Urinary bladder (tissue), 4 donors: ENCODE measurements around the gene CSMD2. TPM values are rescaled to one million over a fixed set of nuclear protein-coding genes. Genes with fewer than 3 reads are reported as not detected.
"Not testable (repeated sequence)": the region's sequence is repeated elsewhere in the genome, so short reads cannot be mapped to it uniquely, and the experiment has no call there.

Source experiments
- DNase-seq: peaks from one replicate; pipeline ENCODE4 v3.0.0-alpha.2; 2015; ENCODE audit errors: extremely low spot score
- H3K27ac ChIP-seq: one replicate; pipeline ENCODE4 v1.5.1; 2013; ENCODE audit warnings: low read depth, mild to moderate bottlenecking, moderate library complexity
- H3K36me3 ChIP-seq: one replicate; pipeline ENCODE4 v1.6.1; 2013; ENCODE audit warnings: mild to moderate bottlenecking, moderate library complexity; ENCODE audit not compliant: insufficient read depth
- H3K4me1 ChIP-seq: one replicate; pipeline ENCODE4 v1.6.1; 2013; ENCODE audit warnings: mild to moderate bottlenecking, moderate library complexity; ENCODE audit not compliant: insufficient read depth
- H3K4me3 ChIP-seq: one replicate; pipeline ENCODE4 v1.5.1; 2013; ENCODE audit warnings: low read depth, low read length
- WGBS: extraction: QIAGEN DNeasy Blood & Tissue Kit; methylation state at CpG from one replicate; pipeline ENCODE4 v1.1.7; 2013; 5-methylcytosine and 5-hydroxymethylcytosine counted together
- polyA plus RNA-seq: library from polyadenylated mRNA; stranded (reverse); fragments of 200-250 nt; gene quantifications from one replicate; pipeline ENCODE4 v1.2.3, GENCODE V29; 2013
- total RNA-seq: library from RNA; depleted of rRNA; stranded (reverse); fragments of >200 nt; gene quantifications from one replicate; pipeline ENCODE4 v1.2.3, GENCODE V29; 2014
- donor health status: healthy with polysubstance abuse.
- donor health status: healthy.

The CSMD2 gene
- total and polyA plus RNA-seq, 2 donors = 0.32 to 0.42 TPM

DNA sequence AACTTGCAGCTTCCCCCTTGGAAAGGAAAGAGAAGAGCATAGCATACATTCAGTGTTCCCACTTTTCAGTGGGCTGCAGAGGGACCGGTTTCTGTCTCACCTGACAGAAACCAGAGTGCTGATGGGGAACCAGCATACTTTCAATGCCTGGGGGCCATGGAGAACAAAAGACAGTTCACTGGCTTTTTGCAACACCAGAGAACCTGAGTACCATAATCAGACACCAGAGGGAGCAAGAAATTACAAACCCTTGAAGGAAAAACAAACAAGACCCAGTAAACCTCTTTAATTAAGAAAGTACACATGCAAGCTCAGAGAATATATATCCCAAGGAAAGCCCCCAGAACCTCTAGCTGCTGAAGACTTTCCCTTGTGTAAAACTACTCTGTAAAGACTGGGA is 51.1 kb downstream of the CSMD2 start:
- Histone ChIP-seq H3K27ac (no peak overlapping the region), H3K4me1 (no peaks in the 10 kb centered on the region), H3K36me3 (no peaks in the 10 kb centered on the region), H3K4me3 (no peak overlapping the region)
- 50% methylated on average over 1 of the region's 1 CpG for WGBS
- DNase-seq = no peak

DNA sequence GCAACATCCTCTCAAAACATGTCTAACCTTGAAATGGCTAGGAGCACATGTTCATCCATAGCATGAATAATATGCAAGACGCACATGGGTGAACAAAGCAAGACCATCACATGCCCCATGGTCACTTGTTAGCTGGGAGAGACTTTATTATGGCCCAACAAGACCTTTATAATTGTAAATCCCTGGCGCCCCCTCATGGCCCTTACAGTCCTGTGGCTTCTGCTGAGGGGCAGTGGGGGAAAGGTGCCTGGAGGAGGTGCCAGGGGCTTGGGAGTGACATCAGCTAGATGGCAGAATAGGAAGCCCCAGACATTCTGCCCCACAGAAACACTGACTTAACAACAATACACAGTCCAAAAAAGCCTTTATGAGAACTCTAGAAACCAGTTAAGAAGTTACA is 51.7 kb downstream of the CSMD2 start:
- no peak overlapping the region for H3K4me3 ChIP-seq
- H3K27ac ChIP-seq = no peak overlapping the region
- DNase-seq = no peak
- WGBS = 48% methylated on average over 2 of the region's 2 CpGs
- no peaks in the 10 kb centered on the region for H3K4me1 ChIP-seq
- H3K36me3 ChIP-seq = no peaks in the 10 kb centered on the region

DNA sequence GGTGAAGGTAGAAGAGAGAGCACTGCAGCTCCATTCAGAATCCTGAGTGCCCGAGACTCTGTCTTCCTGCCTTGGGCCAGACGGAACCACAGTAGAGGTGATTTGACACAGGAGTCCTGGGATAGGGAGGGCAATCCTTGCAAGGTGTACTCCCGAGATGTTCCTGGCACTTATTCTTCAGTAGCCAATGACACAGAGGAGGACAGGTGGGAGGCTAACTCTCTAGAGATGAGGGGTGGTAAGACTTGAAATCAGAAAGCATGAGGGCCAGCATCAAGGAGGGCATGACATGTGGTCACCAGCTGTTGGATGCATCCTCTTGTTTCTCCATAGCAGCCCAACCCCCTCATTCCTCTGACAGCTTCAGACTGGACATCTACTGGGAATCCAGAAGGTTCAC is 56.3 kb downstream of the CSMD2 start:
- Histone ChIP-seq H3K4me1 (no peaks in the 10 kb centered on the region), H3K36me3 (no peaks in the 10 kb centered on the region), H3K27ac (no peak overlapping the region), H3K4me3 (no peak overlapping the region)
- 84% methylated on average over 3 of the region's 3 CpGs for WGBS
- DNase-seq = no peak

DNA sequence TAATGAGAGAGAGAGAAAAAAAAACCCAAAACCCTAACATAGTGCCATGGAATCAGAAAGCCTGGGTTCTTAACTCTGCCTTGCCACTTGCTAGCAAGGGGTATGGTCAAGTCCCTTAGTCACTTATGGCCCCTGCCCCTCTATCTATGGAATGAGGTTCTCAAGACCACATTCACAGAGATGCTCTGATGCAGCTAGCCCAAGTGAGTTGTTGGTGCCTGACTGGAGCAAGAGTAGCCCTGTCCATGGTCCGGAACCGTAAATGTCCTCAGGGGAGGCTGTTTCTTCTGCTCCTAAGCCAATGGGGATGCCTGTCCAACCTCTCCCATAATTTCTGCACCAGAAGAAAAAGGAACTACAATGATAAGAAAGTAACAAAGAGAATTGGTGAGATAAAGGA is 56.8 kb downstream of the CSMD2 start:
- Histone ChIP-seq H3K27ac (no peak overlapping the region), H3K4me1 (no peaks in the 10 kb centered on the region), H3K4me3 (no peak overlapping the region), H3K36me3 (no peaks in the 10 kb centered on the region)
- WGBS = 77% methylated on average over 2 of the region's 2 CpGs
- DNase-seq = no peak

DNA sequence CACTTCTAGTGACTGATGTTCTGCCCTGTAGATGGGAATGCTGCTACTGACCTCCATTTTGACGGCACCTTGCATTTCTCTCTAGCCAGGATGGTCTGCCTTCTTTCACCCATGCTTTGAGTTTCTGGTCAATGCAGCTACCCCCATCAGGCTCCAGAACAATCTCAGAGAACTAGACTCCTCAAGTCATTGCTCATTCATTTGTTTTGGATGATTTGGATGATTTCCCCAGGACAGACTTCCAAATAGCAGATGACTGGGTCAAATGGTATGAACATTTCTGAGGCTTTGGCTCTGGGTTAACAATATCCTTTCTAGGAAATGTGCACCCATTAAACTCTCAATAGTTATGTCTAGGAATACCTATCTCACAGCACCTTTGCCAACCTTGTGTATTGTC is 63.9 kb downstream of the CSMD2 start:
- DNase-seq = no peak
- 88% methylated on average over 1 of the region's 1 CpG for WGBS
- Histone ChIP-seq H3K4me3 (no peak overlapping the region), H3K27ac (no peak overlapping the region), H3K36me3 (no peaks in the 10 kb centered on the region), H3K4me1 (no peaks in the 10 kb centered on the region)

DNA sequence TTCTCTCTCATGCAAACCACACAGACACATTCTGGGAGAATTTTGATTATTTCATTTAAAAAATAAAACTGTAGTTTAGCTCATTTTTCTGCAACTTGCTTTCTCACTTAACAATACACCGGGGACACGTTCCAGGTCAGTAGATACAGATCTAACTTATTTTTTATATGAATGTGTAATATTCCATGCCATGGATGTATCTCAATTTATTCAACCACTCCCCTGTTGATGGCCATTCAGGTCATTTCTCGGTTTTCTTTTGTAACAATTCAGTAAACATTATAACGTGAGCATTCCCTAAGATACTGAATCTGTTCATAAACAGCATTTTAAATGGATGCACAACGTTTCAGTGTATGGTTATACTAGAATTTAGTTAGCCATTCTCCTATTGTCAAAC is 64.7 kb downstream of the CSMD2 start:
- WGBS = 72% methylated on average over 5 of the region's 5 CpGs
- H3K4me3 ChIP-seq = no peak overlapping the region
- no peaks in the 10 kb centered on the region for H3K4me1 ChIP-seq
- no peak overlapping the region for H3K27ac ChIP-seq
- H3K36me3 ChIP-seq = no peaks in the 10 kb centered on the region
- DNase-seq = no peak

DNA sequence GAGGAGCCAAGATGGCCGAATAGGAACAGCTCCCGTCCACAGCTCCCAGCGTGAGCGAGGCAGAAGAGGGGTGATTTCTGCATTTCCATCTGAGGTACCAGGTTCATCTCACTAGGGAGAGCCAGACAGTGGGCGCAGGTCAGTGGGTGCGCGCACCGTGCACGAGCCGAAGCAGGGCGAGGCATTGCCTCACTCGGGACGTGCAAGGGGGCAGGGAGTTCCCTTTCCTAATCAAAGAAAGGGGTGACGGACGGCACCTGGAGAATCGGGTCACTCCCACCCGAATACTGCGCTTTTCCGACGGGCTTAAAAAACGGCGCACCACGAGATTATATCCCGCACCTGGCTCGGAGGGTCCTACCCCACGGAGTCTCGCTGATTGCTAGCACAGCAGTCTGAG is 72.6 kb downstream of the CSMD2 start:
- WGBS = 92% methylated on average over 16 of the region's 27 CpGs
- H3K27ac ChIP-seq, H3K4me3 ChIP-seq, DNase-seq, H3K4me1 ChIP-seq, H3K36me3 ChIP-seq: not testable (repeated sequence)

DNA sequence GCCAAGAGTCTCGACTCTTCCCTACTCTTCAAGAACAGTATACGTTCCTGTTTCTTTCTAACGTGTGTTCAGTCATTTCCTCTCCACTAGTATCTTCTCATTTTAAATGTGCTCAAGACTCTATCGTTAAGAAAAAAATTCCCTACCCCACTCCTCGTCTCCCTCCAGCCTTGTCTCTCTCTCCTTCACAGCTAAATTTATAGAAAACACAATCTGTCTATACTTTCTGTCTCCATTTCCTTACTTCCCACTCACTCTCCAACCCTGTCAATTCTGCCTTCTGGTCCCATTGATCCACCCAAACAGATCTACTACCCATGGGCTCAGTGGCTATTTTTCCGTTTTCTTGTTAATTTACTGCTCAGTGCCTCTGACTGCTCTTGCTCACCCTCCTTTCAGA is 75.3 kb downstream of the CSMD2 start:
- DNase-seq = no peak
- 76% methylated on average over 6 of the region's 6 CpGs for WGBS
- Histone ChIP-seq H3K4me3 (no peak overlapping the region), H3K27ac (no peak overlapping the region), H3K36me3 (no peaks in the 10 kb centered on the region), H3K4me1 (no peaks in the 10 kb centered on the region)

DNA sequence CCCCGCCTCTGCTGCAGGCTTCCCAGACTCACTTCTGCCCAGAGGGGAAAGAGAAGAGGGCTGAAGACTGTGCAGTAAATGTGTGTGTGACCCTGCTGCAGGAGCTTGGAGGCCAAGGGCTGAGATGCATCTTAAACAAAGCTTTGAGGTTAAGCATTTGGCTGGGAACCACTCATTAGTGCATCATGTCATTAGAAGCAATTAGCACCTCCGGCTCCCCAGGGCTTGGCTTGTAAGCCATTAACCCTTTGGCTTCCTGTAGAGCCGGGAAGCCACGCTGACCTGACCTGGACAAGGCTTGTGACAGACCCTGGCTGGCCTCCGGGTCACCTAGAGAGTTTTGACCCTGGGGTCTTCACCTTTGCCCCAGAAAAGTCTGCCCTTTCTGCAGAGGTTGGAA is 77.0 kb downstream of the CSMD2 start:
- no peaks in the 10 kb centered on the region for H3K4me1 ChIP-seq
- no peaks in the 10 kb centered on the region for H3K36me3 ChIP-seq
- H3K27ac ChIP-seq = no peak overlapping the region
- H3K4me3 ChIP-seq = no peak overlapping the region
- no peak for DNase-seq
- 21% methylated on average over 5 of the region's 5 CpGs for WGBS

DNA sequence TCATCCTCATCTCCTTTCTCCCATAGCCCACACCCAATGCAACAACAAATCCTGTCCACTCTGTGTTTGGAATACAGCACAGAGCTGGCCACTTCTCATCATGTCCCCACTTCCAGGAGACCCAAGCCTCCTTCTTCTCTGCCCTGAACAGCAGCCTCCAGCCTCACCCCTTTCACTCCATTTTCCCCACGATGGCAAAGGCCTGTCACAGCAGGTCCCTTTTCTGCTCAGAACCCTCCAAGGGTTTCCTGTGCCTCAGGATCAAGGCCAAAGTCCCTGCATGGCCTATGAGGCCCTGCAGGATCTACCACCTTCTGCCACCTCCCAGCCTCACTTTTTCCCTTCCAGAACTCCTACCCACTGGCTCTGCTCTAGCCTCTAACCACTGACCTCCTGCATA is 78.5 kb downstream of the CSMD2 start:
- Histone ChIP-seq H3K4me3 (no peak overlapping the region), H3K27ac (no peak overlapping the region), H3K36me3 (no peaks in the 10 kb centered on the region), H3K4me1 (no peaks in the 10 kb centered on the region)
- no peak for DNase-seq
- WGBS = 69% methylated on average over 1 of the region's 1 CpG

DNA sequence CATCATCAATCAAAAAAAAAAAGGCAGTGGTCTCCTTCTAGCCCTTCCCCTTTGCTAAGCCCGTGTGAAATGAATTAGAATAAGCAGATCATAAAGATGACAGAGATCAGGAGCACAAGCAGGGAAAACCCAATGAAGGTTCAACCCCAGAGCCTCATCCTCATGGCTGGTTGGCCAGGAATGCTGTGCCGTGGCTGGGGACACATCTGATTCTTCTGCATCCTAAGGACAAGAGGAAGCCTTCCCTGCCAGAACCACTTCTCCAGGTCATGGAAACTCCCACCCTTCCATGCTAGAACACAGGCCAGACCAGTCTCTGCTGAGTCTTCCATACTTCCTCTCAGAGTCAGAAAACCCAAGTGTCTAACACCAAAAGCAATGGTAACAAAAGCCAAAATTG is 81.1 kb downstream of the CSMD2 start:
- no peaks in the 10 kb centered on the region for H3K4me1 ChIP-seq
- no peaks in the 10 kb centered on the region for H3K36me3 ChIP-seq
- no peak overlapping the region for H3K27ac ChIP-seq
- DNase-seq = no peak
- WGBS = 79% methylated on average over 2 of the region's 2 CpGs
- no peak overlapping the region for H3K4me3 ChIP-seq

DNA sequence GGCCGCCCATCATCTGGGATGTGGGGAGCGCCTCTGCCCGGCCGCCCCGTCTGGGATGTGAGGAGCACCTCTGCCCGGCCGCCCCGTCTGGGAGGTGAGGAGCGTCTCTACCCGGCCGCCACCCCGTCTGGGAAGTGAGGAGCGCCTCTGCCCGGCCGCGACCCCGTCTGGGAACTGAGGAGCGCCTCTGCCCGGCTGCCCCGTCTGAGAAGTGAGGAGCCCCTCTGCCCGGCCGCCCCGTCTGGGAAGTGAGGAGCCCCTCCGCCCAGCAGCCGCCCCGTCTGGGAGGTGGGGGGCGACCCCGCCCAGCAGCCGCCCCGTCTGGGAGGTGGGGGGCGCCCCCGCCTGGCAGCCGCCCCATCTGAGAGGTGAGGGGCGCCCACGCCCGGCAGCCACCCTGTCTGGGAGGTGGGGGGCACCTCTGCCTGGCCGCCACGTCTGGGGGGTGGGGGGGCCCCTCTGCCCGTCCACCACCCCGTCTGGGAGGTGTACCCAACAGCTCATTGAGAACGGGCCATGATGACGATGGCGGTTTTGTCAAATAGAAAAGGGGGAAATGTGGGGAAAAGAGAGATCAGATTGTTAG is 82.9 kb downstream of the CSMD2 start:
- WGBS = 94% methylated on average over 43 of the region's 43 CpGs
- H3K4me3 ChIP-seq, H3K36me3 ChIP-seq, DNase-seq, H3K4me1 ChIP-seq, H3K27ac ChIP-seq: not testable (repeated sequence)

DNA sequence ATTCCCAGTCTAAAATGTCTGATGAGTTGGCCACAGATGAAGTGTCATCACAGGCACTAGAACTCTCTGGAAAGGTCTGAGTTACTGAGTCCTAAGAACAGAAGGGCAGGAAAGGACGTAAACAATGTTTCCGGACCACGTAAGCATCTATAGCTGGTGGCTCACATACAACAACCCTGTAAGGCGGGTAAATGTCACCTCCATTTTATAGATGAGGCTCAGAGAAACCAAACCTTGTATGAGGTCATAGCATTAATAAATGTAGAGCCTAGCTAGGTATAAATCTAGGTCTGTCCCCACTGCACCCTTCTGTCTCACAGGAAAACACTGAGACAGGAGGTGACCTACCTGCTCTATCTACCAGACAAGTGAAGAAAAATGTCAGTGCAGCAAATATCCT is 86.6 kb downstream of the CSMD2 start:
- no peak for DNase-seq
- H3K4me1 ChIP-seq = no peaks in the 10 kb centered on the region
- H3K4me3 ChIP-seq = no peak overlapping the region
- H3K27ac ChIP-seq = no peak overlapping the region
- WGBS = 86% methylated on average over 4 of the region's 4 CpGs
- H3K36me3 ChIP-seq = no peaks in the 10 kb centered on the region

DNA sequence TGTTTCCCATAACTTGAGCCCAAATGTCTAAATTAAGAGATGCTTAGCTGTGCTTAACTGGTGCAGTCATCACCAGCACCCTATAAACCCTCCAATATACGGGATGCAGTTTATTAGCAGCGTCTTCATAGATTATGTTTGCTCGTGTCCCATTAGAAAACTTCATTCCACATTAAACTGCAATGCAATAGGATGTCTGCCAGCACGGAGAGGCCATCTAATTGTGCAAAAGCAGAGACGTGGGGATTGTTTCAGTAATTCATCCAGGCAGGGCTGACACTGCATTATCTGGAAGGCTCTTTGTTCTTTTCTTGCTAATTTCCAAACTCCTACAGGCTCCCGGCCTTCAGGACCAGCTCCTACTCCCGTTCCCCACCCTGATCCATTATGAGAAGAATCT is 89.5 kb downstream of the CSMD2 start:
- no peak for DNase-seq
- H3K27ac ChIP-seq = no peak overlapping the region
- H3K4me3 ChIP-seq = no peak overlapping the region
- no peaks in the 10 kb centered on the region for H3K4me1 ChIP-seq
- 28% methylated on average over 7 of the region's 7 CpGs for WGBS
- no peaks in the 10 kb centered on the region for H3K36me3 ChIP-seq

DNA sequence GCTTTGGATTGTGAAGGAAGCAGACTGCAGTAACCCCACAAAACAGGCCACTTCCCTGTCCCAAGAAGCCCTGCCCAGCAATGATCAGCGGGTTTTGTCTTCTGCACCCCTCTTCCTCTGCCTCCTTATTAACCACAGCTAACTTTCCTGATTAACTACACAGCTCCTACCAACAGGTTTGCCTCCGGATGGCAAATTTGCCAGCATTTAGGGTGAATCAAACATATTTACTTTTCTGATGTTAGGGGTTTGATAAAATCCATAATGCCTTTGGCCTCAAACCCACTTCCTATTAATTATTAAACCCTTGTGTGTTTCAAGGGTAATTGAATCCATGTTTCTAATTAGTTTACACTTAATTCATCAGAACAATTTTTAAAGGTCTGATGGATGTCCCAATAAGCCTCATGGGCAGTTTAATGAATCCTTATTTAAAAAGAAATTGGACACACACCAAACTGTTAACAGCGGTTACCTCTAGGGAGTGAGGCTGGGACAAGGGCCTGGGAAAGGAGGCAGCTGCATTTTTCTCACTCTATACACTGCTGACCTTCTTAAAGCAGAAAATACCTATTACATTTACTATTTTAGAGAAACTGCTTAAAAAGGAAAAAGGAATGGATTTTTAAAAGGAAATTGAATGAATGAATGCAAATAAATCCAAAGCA is 91.9 kb downstream of the CSMD2 start:
- H3K4me1 ChIP-seq = no peaks in the 10 kb centered on the region
- no peak overlapping the region for H3K4me3 ChIP-seq
- H3K36me3 ChIP-seq = no peaks in the 10 kb centered on the region
- WGBS = 80% methylated on average over 3 of the region's 3 CpGs
- no peak for DNase-seq
- H3K27ac ChIP-seq = no peak overlapping the region
